RWPE1 (cell line): ENCODE data around the gene GAREM1.

ENCODE experiments used
- CTCF ChIA-PET: fragments of 350-600 bp; sonication (Branson Sonifier 250); formaldehyde crosslinking; extraction: SDS; loops from one replicate; lab custom pipeline; 2021; lab: Yijun Ruan, JAX
- POLR2A ChIA-PET: fragments of 400-600 bp; formaldehyde crosslinking; extraction: SDS; loops from one replicate; lab custom pipeline; 2020; ENCODE audit warnings: antibody characterized with exemption; ENCODE audit not compliant: low non-redundant PET; lab: Yijun Ruan, JAX
- DNase-seq: peaks from one replicate; pipeline ENCODE4 v3.0.0; 2012; ENCODE audit warnings: low spot score
- H3K27ac ChIP-seq: fragments of 450-650 bp; 2 replicates; pipeline ENCODE4 v1.5.1; 2017
- CTCF ChIP-seq: fragments of 450-650 bp; conservative IDR thresholded peaks from 2 replicates; pipeline ENCODE4 v1.5.1; 2017; ENCODE audit warnings: low read depth, mild to moderate bottlenecking

Gene GAREM1

GRCh38 chr18:32259553-32259952 lies 211.1 kb downstream of the GAREM1 start:
- ChIA-PET POLR2A (no interaction called here), CTCF (interaction anchor here (0.7 kb wide), 1 partner anchor 12 kb away, joined by 4 read pairs; no protein-coding TSS in a partner anchor)
- H3K27ac ChIP-seq = no peak overlapping the region
- no peak for DNase-seq
- no peak for TF ChIP-seq CTCF

DNA sequence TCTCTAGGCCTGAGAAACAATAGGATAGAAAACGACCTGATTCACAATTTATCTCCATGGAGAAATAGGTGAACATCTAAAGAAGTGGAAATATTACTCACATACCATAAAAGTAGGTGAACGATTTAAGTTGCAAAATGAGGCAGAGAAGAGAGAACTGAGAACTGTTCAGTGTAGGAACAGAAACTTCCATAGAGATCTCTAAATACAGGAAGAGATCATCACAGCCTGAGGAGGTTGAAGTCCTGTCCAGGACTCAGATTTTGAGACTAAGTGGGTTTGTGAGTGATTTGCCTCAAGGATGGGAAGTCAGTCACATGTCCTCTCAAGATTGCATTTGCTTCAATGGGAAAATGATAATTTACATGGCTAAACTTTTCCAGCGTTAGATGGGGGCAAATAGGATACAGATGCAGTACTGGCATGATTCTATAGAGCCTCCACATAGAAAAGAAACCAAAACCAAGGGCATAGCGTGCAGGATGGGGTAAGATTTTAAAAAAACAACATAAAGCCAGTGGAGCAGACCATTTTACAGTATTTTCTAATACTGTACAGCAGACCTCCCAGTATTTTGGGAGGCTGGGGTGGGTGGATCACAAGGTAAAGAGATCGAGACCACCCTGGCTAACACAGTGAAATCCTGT lies 212.0 kb downstream of the GAREM1 start:
- TF ChIP-seq CTCF = no peak
- DNase-seq = no peak
- ChIA-PET POLR2A (no interaction called here), CTCF (no interaction called here)
- no peak overlapping the region for H3K27ac ChIP-seq

- ChIA-PET CTCF (no interaction called here), POLR2A (no interaction called here)
- DNase-seq = no peak
- no peak overlapping the region for H3K27ac ChIP-seq
- TF ChIP-seq CTCF = no peak
These were observed 212.5 kb downstream of the GAREM1 start for GRCh38 chr18:32258148-32258547.

DNA sequence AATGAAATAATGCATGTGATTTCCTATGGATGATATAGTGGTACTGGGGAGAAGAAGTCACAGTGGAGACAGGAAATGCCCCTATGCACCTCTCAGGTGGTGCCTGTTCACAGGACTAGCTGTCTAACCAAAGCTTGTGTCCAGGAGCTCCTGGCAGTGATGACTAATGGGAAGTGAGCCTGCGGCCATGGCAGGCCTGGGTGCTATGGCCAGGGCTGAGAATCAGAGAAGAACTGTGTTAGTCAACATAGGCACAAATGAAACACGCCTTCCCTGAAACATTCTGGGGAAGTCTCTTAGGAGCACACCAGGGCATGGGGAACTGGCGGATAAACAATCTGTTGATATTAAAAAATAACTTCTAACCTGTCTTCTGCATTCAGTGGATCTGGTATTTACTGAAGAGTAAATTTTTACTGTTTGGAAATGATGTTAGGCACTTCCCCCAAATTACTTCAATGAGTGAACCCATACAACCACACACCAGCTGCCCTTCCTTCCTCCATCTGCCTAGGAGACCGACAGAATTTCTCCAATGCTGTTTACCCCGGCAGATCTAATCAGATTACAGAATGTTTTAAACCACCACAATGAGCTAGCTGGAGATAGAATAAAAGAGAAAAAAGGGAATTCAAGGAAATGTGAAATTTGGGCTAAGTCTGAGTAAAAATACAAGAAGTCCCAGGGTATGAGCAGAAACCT lies 213.4 kb downstream of the GAREM1 start:
- peak; percentile 8 for DNase-seq
- no peak overlapping the region for H3K27ac ChIP-seq
- ChIA-PET CTCF (interaction anchor here (0.7 to 1.0 kb wide), 3 partner anchors 54 to 295 kb away, joined by 3 to 4 read pairs (median 3); no protein-coding TSS in a partner anchor), POLR2A (no interaction called here)
- no peak for TF ChIP-seq CTCF

- no peak overlapping the region for H3K27ac ChIP-seq
- no peak for DNase-seq
- ChIA-PET POLR2A (no interaction called here), CTCF (no interaction called here)
- no peak for TF ChIP-seq CTCF
These were observed 215.1 kb downstream of the GAREM1 start for GRCh38 chr18:32255570-32255969.

- ChIA-PET CTCF (interaction anchor here (0.6 to 0.9 kb wide), 3 partner anchors 13 to 95 kb away, joined by 3 to 4 read pairs (median 3); no protein-coding TSS in a partner anchor), POLR2A (no interaction called here)
- DNase-seq = no peak
- no peak for TF ChIP-seq CTCF
- no peak overlapping the region for H3K27ac ChIP-seq
These were observed 218.4 kb downstream of the GAREM1 start for GRCh38 chr18:32252141-32252860.
